NCI-H1092 treated with DMSO at 0.1 percent for 48 hours (cell line): Measurements from ENCODE around the gene CHRD.
"Not testable (repeated sequence)": the region's sequence is repeated elsewhere in the genome, so short reads cannot be mapped to it uniquely, and the experiment has no call there.

Experiments
- DNase-seq: peaks from one replicate; lab custom pipeline; 2025; lab: John Stamatoyannopoulos, UW

CHRD gene

GRCh38 chr3:184419171-184419570 lies 39.3 kb downstream of the CHRD start:
- no peak for DNase-seq

- DNase-seq: no peak
These were observed 43.7 kb downstream of the CHRD start for GRCh38 chr3:184423561-184423960.

- DNase-seq: no peak
These were observed 46.9 kb downstream of the CHRD start for GRCh38 chr3:184426691-184427141.

- DNase-seq: peak; percentile 45
These were observed 48.8 kb downstream of the CHRD start for GRCh38 chr3:184428561-184429175.

GRCh38 chr3:184429786-184430185 lies 49.9 kb downstream of the CHRD start:
- DNase-seq: no peak

- DNase-seq: no peak
These were observed 51.1 kb downstream of the CHRD start for GRCh38 chr3:184430940-184431339.

- not testable (repeated sequence) for DNase-seq
These were observed 53.3 kb downstream of the CHRD start for GRCh38 chr3:184433178-184433577.

- DNase-seq: no peak
These were observed 59.2 kb downstream of the CHRD start for GRCh38 chr3:184439096-184439495.
